ENCODE measurements around the gene LMCD1.

Gene LMCD1

GRCh38 chr3:8516047-8516661, 14.5 kb downstream of the LMCD1 start:
- TF ChIP-seq TAF1 (IDR thresholded peaks at IDR 0.05; ENCODE audit: low read depth) (no peak), EGR1 (IDR thresholded peaks at IDR 0.05) (no peak), TCF12 (IDR thresholded peaks at IDR 0.05; ENCODE audit: low read depth) (no peak), REST (IDR thresholded peaks at IDR 0.05; ENCODE audit: low read depth) (no peak), TEAD4 (IDR thresholded peaks at IDR 0.05) (no peak), YY1 (IDR thresholded peaks at IDR 0.05; ENCODE audit: low read depth) (no peak), MAX (IDR thresholded peaks at IDR 0.05) (no peak), FOXM1 (IDR thresholded peaks at IDR 0.05; ENCODE audit: borderline replicate concordance, low read depth) (no peak), ZBTB7A (IDR thresholded peaks at IDR 0.05; ENCODE audit: low read depth) (no peak), EP300 (IDR thresholded peaks at IDR 0.05; ENCODE audit: borderline replicate concordance) (no peak), USF1 (IDR thresholded peaks at IDR 0.05) (no peak), RAD21 (IDR thresholded peaks at IDR 0.05; ENCODE audit: low read depth) (no peak)

DNA sequence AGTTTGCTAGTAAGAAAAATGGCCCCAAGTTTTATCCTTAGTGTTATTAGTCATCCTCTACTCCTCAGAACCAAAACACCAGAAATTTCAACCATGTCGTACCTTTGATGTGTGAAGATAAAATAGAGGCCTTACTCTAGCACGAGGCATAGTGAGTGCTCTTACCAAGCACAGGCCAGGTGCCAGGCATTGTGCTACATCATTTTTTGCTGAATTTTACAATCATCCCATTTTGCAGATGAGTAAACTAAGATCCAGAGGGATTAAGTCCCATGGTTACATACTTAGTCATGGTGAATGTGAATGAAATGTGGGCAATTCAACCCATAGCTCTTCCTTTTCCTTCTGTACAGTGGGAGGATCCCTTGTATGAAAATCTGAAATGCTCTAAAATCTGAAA, 15.2 kb downstream of the LMCD1 start:
- TF ChIP-seq TCF12 (IDR thresholded peaks at IDR 0.05; ENCODE audit: low read depth), result no peak
- TF ChIP-seq TAF1 (IDR thresholded peaks at IDR 0.05; ENCODE audit: low read depth), result no peak
- no peak for TF ChIP-seq FOXM1 (IDR thresholded peaks at IDR 0.05; ENCODE audit: borderline replicate concordance, low read depth)
- TF ChIP-seq TEAD4 (IDR thresholded peaks at IDR 0.05), result no peak
- TF ChIP-seq MAX (IDR thresholded peaks at IDR 0.05), result no peak
- no peak for TF ChIP-seq RAD21 (IDR thresholded peaks at IDR 0.05; ENCODE audit: low read depth)
- no peak for TF ChIP-seq ZBTB7A (IDR thresholded peaks at IDR 0.05; ENCODE audit: low read depth)
- TF ChIP-seq USF1 (IDR thresholded peaks at IDR 0.05), result no peak

DNA sequence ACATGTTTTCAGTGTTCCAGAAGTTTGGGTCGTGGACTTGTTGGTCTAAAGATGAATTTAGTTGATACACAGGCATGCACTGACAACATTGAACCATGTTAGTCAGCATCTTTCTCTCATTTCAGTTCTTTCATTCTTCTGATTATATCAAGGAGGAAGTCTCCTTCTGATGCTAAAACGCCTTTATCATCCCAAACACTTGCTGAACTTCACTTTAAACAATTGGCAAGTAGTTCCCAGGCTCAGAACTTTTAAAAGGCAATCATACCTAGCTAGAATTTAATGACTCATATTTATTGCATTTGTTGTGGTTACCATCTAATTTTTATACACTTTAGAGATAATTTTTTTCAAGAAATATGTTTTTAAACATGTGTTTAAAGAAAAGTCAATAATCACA, 15.9 kb downstream of the LMCD1 start:
- no peak for TF ChIP-seq EP300 (IDR thresholded peaks at IDR 0.05; ENCODE audit: borderline replicate concordance)
- no peak for TF ChIP-seq USF1 (IDR thresholded peaks at IDR 0.05)
- TF ChIP-seq TAF1 (IDR thresholded peaks at IDR 0.05; ENCODE audit: low read depth), result no peak
- no peak for TF ChIP-seq TCF12 (IDR thresholded peaks at IDR 0.05; ENCODE audit: low read depth)
- TF ChIP-seq TEAD4 (IDR thresholded peaks at IDR 0.05), result no peak
- TF ChIP-seq FOXM1 (IDR thresholded peaks at IDR 0.05; ENCODE audit: borderline replicate concordance, low read depth), result no peak
- TF ChIP-seq NFIC (IDR thresholded peaks at IDR 0.05), result no peak
- no peak for TF ChIP-seq YY1 (IDR thresholded peaks at IDR 0.05; ENCODE audit: low read depth)
- TF ChIP-seq ZBTB7A (IDR thresholded peaks at IDR 0.05; ENCODE audit: low read depth), result no peak
- no peak for TF ChIP-seq REST (IDR thresholded peaks at IDR 0.05; ENCODE audit: low read depth)
- no peak for TF ChIP-seq MAX (IDR thresholded peaks at IDR 0.05)

GRCh38 chr3:8518138-8518537, 16.5 kb downstream of the LMCD1 start:
- TF ChIP-seq FOXM1 (IDR thresholded peaks at IDR 0.05; ENCODE audit: borderline replicate concordance, low read depth) (no peak), YY1 (IDR thresholded peaks at IDR 0.05; ENCODE audit: low read depth) (no peak), NFIC (IDR thresholded peaks at IDR 0.05) (no peak), TAF1 (IDR thresholded peaks at IDR 0.05; ENCODE audit: low read depth) (no peak), EP300 (IDR thresholded peaks at IDR 0.05; ENCODE audit: borderline replicate concordance) (no peak), RAD21 (IDR thresholded peaks at IDR 0.05; ENCODE audit: low read depth) (no peak), MAX (IDR thresholded peaks at IDR 0.05) (no peak), REST (IDR thresholded peaks at IDR 0.05; ENCODE audit: low read depth) (no peak), TEAD4 (IDR thresholded peaks at IDR 0.05) (no peak)

Data from Ishikawa (cell line).